Measurements from ENCODE around the gene CLEC11A.

CLEC11A gene

GRCh38 chr19:50697414-50698124, 25.6 kb upstream of the CLEC11A start:
- Histone ChIP-seq H3K4me3 (ENCODE audit: insufficient read depth in 1 of 2, low read depth in 1 of 2, low read length in 2 of 2) (no peak overlapping the region), H2BK15ac (ENCODE audit: low read depth, poor library complexity, severe bottlenecking) (no peak overlapping the region), H3K18ac (ENCODE audit: low read depth in 1 of 2, low read length in 2 of 2) (no peak overlapping the region), H2BK12ac (ENCODE audit: low read length in 2 of 2) (no peak overlapping the region), H4K8ac (ENCODE audit: low read length) (no peak overlapping the region), H3K27me3 (ENCODE audit: control insufficient read depth in 1 of 2, insufficient read depth in 1 of 2, low read length in 2 of 2) (peaks cover 5 to 54% of the 10 kb centered on the region in 2 experiments), H2BK120ac (ENCODE audit: low read depth, low read length) (no peak overlapping the region), H3K27ac (ENCODE audit: low read length, poor library complexity, severe bottlenecking) (no peak overlapping the region), H3K4me2 (ENCODE audit: low read length, poor library complexity, severe bottlenecking) (no peak overlapping the region), H2BK5ac (ENCODE audit: low read depth, low read length, poor library complexity, severe bottlenecking) (no peak overlapping the region), H3K9me3 (ENCODE audit: control insufficient read depth, low read length) (no peaks in the 10 kb centered on the region), H3K36me3 (ENCODE audit: control insufficient read depth in 1 of 2, insufficient read depth in 2 of 2, low read depth in 1 of 2, low read length in 2 of 2) (no peaks in the 10 kb centered on the region), H3K14ac (ENCODE audit: low read length in 2 of 2) (no peak overlapping the region), H2AK5ac (ENCODE audit: low read length, severe bottlenecking) (no peak overlapping the region), H3K23ac (ENCODE audit: low read length in 2 of 2) (no peak overlapping the region), H3K4me1 (ENCODE audit: control insufficient read depth, insufficient read depth, low read depth, low read length) (peaks cover 1% of the 10 kb centered on the region), H3K4ac (ENCODE audit: low read depth in 1 of 2, low read length in 2 of 2) (no peak overlapping the region), H2AFZ (ENCODE audit: low read depth, low read length) (no peak overlapping the region), H3K79me1 (replicated peaks; ENCODE audit: low read length, poor library complexity, severe bottlenecking) (no peaks in the 10 kb centered on the region), H3K9ac (ENCODE audit: low read length) (no peak overlapping the region), H4K91ac (ENCODE audit: low read length) (no peak overlapping the region)
- no peak for DNase-seq
- 71% methylated on average over 12 of the region's 13 CpGs for WGBS

- Histone ChIP-seq H3K18ac (ENCODE audit: low read depth in 1 of 2, low read length in 2 of 2) (no peak overlapping the region), H3K4me2 (ENCODE audit: low read length, poor library complexity, severe bottlenecking) (no peak overlapping the region), H3K4ac (ENCODE audit: low read depth in 1 of 2, low read length in 2 of 2) (no peak overlapping the region), H4K91ac (ENCODE audit: low read length) (no peak overlapping the region), H3K9ac (ENCODE audit: low read length) (no peak overlapping the region), H3K4me3 (ENCODE audit: insufficient read depth in 1 of 2, low read depth in 1 of 2, low read length in 2 of 2) (no peak overlapping the region), H3K14ac (ENCODE audit: low read length in 2 of 2) (no peak overlapping the region), H3K4me1 (ENCODE audit: control insufficient read depth, insufficient read depth, low read depth, low read length) (no peaks in the 10 kb centered on the region), H3K27me3 (ENCODE audit: control insufficient read depth in 1 of 2, insufficient read depth in 1 of 2, low read length in 2 of 2) (peaks cover 0 to 31% of the 10 kb centered on the region in 2 experiments), H3K9me3 (ENCODE audit: control insufficient read depth, low read length) (no peaks in the 10 kb centered on the region), H2BK120ac (ENCODE audit: low read depth, low read length) (no peak overlapping the region), H2BK12ac (ENCODE audit: low read length in 2 of 2) (no peak overlapping the region), H2AFZ (ENCODE audit: low read depth, low read length) (no peak overlapping the region), H2BK5ac (ENCODE audit: low read depth, low read length, poor library complexity, severe bottlenecking) (no peak overlapping the region), H2AK5ac (ENCODE audit: low read length, severe bottlenecking) (no peak overlapping the region), H4K8ac (ENCODE audit: low read length) (no peak overlapping the region), H3K79me1 (replicated peaks; ENCODE audit: low read length, poor library complexity, severe bottlenecking) (no peaks in the 10 kb centered on the region), H3K36me3 (ENCODE audit: control insufficient read depth in 1 of 2, insufficient read depth in 2 of 2, low read depth in 1 of 2, low read length in 2 of 2) (no peaks in the 10 kb centered on the region), H3K27ac (ENCODE audit: low read length, poor library complexity, severe bottlenecking) (no peak overlapping the region), H2BK15ac (ENCODE audit: low read depth, poor library complexity, severe bottlenecking) (no peak overlapping the region), H3K23ac (ENCODE audit: low read length in 2 of 2) (no peak overlapping the region)
- 84% methylated on average over 12 of the region's 13 CpGs for WGBS
- DNase-seq = no peak
These were observed 21.7 kb upstream of the CLEC11A start for GRCh38 chr19:50701367-50701985.

- 77% methylated on average over 19 of the region's 23 CpGs for WGBS
- H3K27me3 ChIP-seq (ENCODE audit: control insufficient read depth in 1 of 2, insufficient read depth in 1 of 2, low read length in 2 of 2) = peaks cover 0 to 24% of the 10 kb centered on the region in 2 experiments
- no peak overlapping the region for H2BK5ac ChIP-seq (ENCODE audit: low read depth, low read length, poor library complexity, severe bottlenecking)
- H3K4ac ChIP-seq (ENCODE audit: low read depth in 1 of 2, low read length in 2 of 2) = no peak overlapping the region
- no peak overlapping the region for H3K4me2 ChIP-seq (ENCODE audit: low read length, poor library complexity, severe bottlenecking)
- H3K18ac ChIP-seq (ENCODE audit: low read depth in 1 of 2, low read length in 2 of 2) = no peak overlapping the region
- no peaks in the 10 kb centered on the region for H3K36me3 ChIP-seq (ENCODE audit: control insufficient read depth in 1 of 2, insufficient read depth in 2 of 2, low read depth in 1 of 2, low read length in 2 of 2)
- H3K4me1 ChIP-seq (ENCODE audit: control insufficient read depth, insufficient read depth, low read depth, low read length) = no peaks in the 10 kb centered on the region
- H3K14ac ChIP-seq (ENCODE audit: low read length in 2 of 2) = no peak overlapping the region
- no peak overlapping the region for H3K27ac ChIP-seq (ENCODE audit: low read length, poor library complexity, severe bottlenecking)
- H3K9ac ChIP-seq (ENCODE audit: low read length) = no peak overlapping the region
- H3K4me3 ChIP-seq (ENCODE audit: insufficient read depth in 1 of 2, low read depth in 1 of 2, low read length in 2 of 2) = no peak overlapping the region
- H2BK15ac ChIP-seq (ENCODE audit: low read depth, poor library complexity, severe bottlenecking) = no peak overlapping the region
- no peaks in the 10 kb centered on the region for H3K79me1 ChIP-seq (replicated peaks; ENCODE audit: low read length, poor library complexity, severe bottlenecking)
- no peak overlapping the region for H2BK12ac ChIP-seq (ENCODE audit: low read length in 2 of 2)
- H3K23ac ChIP-seq (ENCODE audit: low read length in 2 of 2) = no peak overlapping the region
- H2AFZ ChIP-seq (ENCODE audit: low read depth, low read length) = no peak overlapping the region
- H2AK5ac ChIP-seq (ENCODE audit: low read length, severe bottlenecking) = no peak overlapping the region
- H3K9me3 ChIP-seq (ENCODE audit: control insufficient read depth, low read length) = no peaks in the 10 kb centered on the region
- no peak overlapping the region for H4K91ac ChIP-seq (ENCODE audit: low read length)
- no peak overlapping the region for H2BK120ac ChIP-seq (ENCODE audit: low read depth, low read length)
- no peak overlapping the region for H4K8ac ChIP-seq (ENCODE audit: low read length)
- DNase-seq = no peak
These were observed 20.9 kb upstream of the CLEC11A start for GRCh38 chr19:50702158-50702870.
